Glomerular visceral epithelial cell (primary cell): ENCODE measurements around the gene METTL21C.

Experiments
- DNase-seq: peaks from one replicate; pipeline ENCODE4 v3.0.0-alpha.2; 2016; ENCODE audit errors: extremely low spot score

The METTL21C gene

GRCh38 chr13:102694937-102695336 is at the start of gene METTL21C:
METTL21C (minus strand) TSS chr13:102695044; CDS start chr13:102694498, 546 bp downstream.
- DNase-seq, result no peak

- no peak for DNase-seq
Observed at GRCh38 chr13:102742506-102742905, 47.7 kb upstream of the METTL21C start.

GRCh38 chr13:102742101-102742500 is 47.3 kb upstream of the METTL21C start:
- DNase-seq, result no peak

GRCh38 chr13:102729560-102730270 is 34.9 kb upstream of the METTL21C start:
- DNase-seq, result peak; percentile 37

- DNase-seq, result peak; percentile 28
Observed at GRCh38 chr13:102726430-102726829, 31.6 kb upstream of the METTL21C start.

- DNase-seq, result peak; percentile 60
Observed at GRCh38 chr13:102724923-102725322, 30.1 kb upstream of the METTL21C start.

- DNase-seq, result no peak
Observed at GRCh38 chr13:102721800-102722231, 27.0 kb upstream of the METTL21C start.

GRCh38 chr13:102718746-102719145 is 23.9 kb upstream of the METTL21C start:
- DNase-seq, result no peak

GRCh38 chr13:102715447-102715846 is 20.6 kb upstream of the METTL21C start:
- DNase-seq, result no peak

- no peak for DNase-seq
Observed at GRCh38 chr13:102710261-102710679, 15.4 kb upstream of the METTL21C start.

GRCh38 chr13:102709536-102709935 is 14.7 kb upstream of the METTL21C start:
- DNase-seq, result no peak

- DNase-seq, result no peak
Observed at GRCh38 chr13:102708991-102709390, 14.1 kb upstream of the METTL21C start.

- no peak for DNase-seq
Observed at GRCh38 chr13:102708211-102708610, 13.4 kb upstream of the METTL21C start.

- DNase-seq, result peak; percentile 90
Observed at GRCh38 chr13:102707467-102707866, 12.6 kb upstream of the METTL21C start.

- no peak for DNase-seq
Observed at GRCh38 chr13:102704238-102705058, 9.6 kb upstream of the METTL21C start.

- no peak for DNase-seq
Observed at GRCh38 chr13:102703726-102704035, 8.8 kb upstream of the METTL21C start.

- DNase-seq, result no peak
Observed at GRCh38 chr13:102702965-102703725, 8.3 kb upstream of the METTL21C start.

- DNase-seq, result no peak
Observed at GRCh38 chr13:102701331-102701730, 6.5 kb upstream of the METTL21C start.

- no peak for DNase-seq
Observed at GRCh38 chr13:102700088-102701031, 5.5 kb upstream of the METTL21C start.

- no peak for DNase-seq
Observed at GRCh38 chr13:102699504-102699903, 4.7 kb upstream of the METTL21C start.

GRCh38 chr13:102698649-102698980 is 3.8 kb upstream of the METTL21C start:
- no peak for DNase-seq
